DND-41 (cell line): ENCODE data around the gene PSORS1C1.

Source experiments
- CTCF ChIP-seq: IDR thresholded peaks from 2 replicates; pipeline ENCODE4 v1.5.1; 2012; ENCODE audit warnings: borderline replicate concordance, low read length, moderate library complexity, mild to moderate bottlenecking; ENCODE audit not compliant: poor library complexity, severe bottlenecking; ENCODE audit errors: extremely low read depth
- EZH2 ChIP-seq: IDR thresholded peaks from 3 replicates; pipeline ENCODE4 v1.6.1; 2012; ENCODE audit warnings: borderline replicate concordance, low read depth, mild to moderate bottlenecking, moderate library complexity, low read length, inconsistent platforms; ENCODE audit not compliant: severe bottlenecking

- TF ChIP-seq CTCF (no peak), EZH2 (no peak)
Observed at GRCh38 chr6:31139599-31139998, 25.0 kb downstream of the PSORS1C1 start.
